GM18507 (cell line): Measurements from ENCODE around the gene POU3F1.
A peak's percentile ranks its signal among the peaks of the same experiment; 100 is the strongest.

Experiments
- DNase-seq: peaks from one replicate; pipeline ENCODE4 v3.0.0; 2011; ENCODE audit warnings: low read depth; ENCODE audit not compliant: insufficient read length; ENCODE audit errors: extremely low spot score
- FAIRE-seq: peaks from 2 replicates; lab custom pipeline; 2011; peaks lifted over from hg19 to GRCh38; lab: Jason Lieb, UNC

Gene POU3F1

GRCh38 chr1:38030596-38031512 is 15.7 kb downstream of the POU3F1 start:
- DNase-seq (no peak), FAIRE-seq (no peak)

GRCh38 chr1:38029685-38030511 is 16.7 kb downstream of the POU3F1 start:
- FAIRE-seq (peak; percentile 95), DNase-seq (no peak)

DNA sequence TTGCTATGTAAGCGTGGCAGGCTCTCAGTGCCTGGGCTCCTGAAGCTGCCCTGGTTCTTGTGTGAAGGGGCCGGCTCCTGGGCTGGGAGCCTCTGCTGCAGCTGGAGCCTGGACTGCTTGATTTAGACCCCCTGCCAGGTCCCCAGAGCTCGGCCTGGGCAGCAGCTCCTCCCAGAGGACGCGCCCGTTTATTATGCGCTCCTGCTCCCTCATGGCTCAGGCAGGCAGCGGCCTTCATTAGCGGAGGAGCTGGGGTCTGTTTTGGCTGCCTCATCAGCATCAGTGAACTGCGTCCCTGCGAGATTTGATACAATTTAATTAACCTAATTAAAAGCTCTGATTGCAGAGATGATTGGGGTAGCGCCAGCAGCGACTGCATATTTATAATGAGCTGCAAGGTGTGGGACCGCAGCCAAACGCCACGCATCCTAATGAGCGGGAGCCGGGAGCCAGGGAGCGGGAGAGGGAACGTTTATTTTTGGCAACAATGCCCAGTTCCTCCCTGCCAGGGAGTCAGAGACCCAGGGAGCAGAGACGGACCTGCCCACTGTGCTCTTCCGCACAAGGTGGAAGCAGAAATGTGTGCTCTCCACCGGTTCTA is 17.4 kb downstream of the POU3F1 start:
- no peak for FAIRE-seq
- no peak for DNase-seq

- FAIRE-seq = peak; percentile 52
These were observed 17.9 kb downstream of the POU3F1 start for GRCh38 chr1:38028671-38029070.

GRCh38 chr1:38028105-38028591 is 18.4 kb downstream of the POU3F1 start:
- FAIRE-seq = peak; percentile 96

More at GRCh38 chr1:38028671-38029070, 17.9 kb downstream of the POU3F1 start:
- no peak for DNase-seq

DNA sequence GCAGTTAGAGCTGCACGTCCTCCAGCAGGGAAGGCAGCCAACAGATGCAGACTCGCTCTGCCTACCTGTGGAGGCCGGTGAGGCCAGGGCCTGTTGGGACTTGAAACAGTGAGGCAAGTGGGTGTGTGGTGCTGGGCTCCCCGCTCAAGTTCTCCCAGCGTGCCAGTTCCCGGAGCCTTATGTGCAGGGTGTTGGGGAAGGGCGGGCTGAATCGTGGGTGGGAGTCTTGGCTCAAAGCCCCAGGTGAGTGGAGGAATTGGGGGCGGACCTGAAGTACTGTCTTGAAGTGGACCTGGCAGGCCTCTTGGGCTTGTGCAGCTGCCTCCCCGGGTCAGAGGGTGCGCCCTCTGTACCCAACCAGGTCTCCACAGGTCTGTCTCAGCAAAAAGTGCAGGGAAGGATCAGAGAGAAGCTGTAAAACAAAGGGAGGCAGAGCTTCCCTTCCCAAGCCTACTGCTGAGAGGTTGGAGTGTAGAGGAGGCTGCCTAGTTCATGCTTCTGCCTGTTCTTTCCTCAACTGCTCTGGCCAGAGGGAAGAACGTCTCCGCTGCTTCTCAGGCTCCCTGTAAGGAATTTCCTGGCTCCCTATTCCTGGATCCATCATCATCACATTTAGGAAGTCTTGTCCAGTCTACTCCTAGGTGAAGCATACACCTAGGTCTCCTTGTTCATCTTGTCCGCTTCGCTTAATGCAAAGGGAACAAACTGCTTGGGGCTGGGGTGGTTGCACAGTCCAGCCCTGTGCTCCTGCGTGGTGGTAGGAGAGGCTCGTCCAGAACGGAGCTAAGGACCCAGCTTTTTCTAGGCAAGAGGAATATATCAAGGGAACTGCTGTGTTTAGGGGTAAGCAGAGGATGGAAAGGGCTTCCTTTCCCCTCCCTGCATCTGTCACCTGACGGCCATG is 19.1 kb downstream of the POU3F1 start:
- FAIRE-seq (no peak), DNase-seq (no peak)

More at GRCh38 chr1:38028105-38028591, 18.4 kb downstream of the POU3F1 start:
- no peak for DNase-seq

GRCh38 chr1:38026592-38027200 is 19.9 kb downstream of the POU3F1 start:
- peak; percentile 69 for FAIRE-seq
- no peak for DNase-seq

- FAIRE-seq (no peak), DNase-seq (no peak)
These were observed 20.9 kb downstream of the POU3F1 start for GRCh38 chr1:38025664-38026063.

DNA sequence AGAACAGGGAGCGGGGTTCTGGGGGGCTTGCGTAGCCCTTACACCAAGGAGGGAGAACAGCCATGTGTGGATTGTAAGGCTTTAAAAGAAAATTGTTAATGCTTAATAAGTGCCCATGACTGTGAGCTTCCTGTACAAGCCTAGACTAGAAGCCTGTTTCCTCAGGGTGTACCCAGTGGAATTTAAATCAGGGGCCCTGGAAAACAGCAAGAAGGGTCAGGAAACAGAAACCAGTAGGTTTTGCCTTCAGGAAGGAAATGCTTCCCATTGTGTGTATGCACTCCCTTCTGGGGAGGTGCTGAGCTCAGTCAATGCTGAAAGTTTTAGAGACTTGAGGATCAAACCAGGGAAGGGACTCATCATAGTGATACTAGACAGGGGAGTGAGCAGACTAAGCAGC is 21.4 kb downstream of the POU3F1 start:
- FAIRE-seq (no peak), DNase-seq (no peak)

- FAIRE-seq (no peak), DNase-seq (no peak)
These were observed 23.8 kb downstream of the POU3F1 start for GRCh38 chr1:38022810-38023209.

DNA sequence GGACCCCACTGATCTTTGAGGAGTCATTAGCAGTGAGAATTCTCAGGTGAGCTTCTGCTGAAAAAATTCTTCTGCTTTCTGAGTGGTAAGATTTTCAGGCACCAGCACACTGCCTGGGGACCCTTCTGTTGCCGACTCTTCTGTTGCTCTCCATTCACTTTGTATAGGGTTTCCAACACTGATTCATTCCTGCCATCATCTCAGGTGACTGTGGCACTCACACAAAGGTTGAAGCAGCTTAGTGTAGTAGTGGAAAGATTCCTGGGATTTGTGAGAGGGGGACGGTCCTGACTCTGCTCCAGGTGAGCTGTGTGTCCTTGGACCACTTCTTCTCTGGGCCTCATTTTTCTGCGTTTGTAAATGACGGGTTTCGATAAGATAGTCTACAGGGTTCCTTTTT is 24.6 kb downstream of the POU3F1 start:
- no peak for FAIRE-seq

GRCh38 chr1:38020396-38020795 is 26.2 kb downstream of the POU3F1 start:
- no peak for FAIRE-seq

More for the DNA sequence above, 24.6 kb downstream of the POU3F1 start:
- no peak for DNase-seq

DNA sequence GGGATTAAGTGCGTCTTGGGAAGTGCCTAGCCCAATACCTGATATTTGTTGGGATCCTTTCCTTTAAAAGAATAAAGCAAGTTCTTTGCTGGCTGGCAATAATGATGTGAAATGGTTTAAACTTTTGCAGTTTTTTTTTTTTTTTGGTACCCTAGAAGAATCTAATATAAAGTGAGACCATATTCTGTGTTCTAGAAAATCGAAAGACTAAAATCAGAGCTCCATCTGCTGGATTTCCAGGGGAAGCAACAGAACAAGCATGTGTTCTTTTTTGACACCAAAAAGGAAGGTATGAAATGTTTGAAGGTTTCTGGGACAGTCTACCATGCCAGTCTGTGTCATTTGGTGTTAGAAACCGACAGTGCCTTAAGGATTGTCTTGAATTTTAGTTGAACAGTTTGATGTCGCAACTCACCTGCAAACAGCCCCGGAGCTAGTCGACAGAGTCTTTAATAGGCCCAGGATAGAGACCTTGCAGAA is 27.7 kb downstream of the POU3F1 start:
- FAIRE-seq (peak; percentile 66), DNase-seq (no peak)

More at GRCh38 chr1:38020396-38020795, 26.2 kb downstream of the POU3F1 start:
- no peak for DNase-seq

DNA sequence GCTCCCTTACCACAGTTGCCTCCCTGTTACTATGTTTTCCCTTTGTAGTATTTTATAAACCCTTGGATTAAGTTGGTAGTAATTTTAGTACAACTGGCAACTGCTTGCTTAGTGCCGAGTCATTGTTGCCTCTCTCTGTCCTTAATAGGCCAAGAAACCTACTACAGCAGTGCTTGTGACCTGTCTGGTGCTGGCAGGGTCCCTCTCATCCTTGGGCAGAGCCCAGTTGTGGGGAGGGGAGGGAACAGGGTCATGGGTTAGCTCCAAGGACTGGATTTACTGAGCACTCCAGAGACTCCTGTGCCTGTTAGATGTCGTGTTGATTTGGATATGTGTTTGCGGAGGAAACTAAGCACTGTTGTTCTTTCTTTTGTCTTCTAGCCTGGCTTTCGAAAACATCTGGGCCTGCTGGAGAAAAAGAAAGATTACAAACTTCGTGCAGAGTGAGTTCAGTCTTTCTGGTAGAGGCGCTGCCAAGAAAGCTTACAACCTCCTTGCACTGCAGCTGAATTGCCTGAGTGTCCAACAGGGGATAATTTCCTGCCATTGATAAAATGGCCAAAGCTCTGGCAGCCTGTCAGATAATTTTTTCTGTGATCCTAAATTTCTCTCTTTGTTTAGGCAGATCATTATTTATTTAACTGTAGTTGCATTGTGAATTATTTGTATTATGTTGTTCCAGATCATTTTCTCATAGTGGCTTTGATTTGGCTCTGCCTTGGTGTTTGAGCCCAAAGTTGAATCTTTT is 30.4 kb downstream of the POU3F1 start:
- DNase-seq = no peak
- no peak for FAIRE-seq

DNA sequence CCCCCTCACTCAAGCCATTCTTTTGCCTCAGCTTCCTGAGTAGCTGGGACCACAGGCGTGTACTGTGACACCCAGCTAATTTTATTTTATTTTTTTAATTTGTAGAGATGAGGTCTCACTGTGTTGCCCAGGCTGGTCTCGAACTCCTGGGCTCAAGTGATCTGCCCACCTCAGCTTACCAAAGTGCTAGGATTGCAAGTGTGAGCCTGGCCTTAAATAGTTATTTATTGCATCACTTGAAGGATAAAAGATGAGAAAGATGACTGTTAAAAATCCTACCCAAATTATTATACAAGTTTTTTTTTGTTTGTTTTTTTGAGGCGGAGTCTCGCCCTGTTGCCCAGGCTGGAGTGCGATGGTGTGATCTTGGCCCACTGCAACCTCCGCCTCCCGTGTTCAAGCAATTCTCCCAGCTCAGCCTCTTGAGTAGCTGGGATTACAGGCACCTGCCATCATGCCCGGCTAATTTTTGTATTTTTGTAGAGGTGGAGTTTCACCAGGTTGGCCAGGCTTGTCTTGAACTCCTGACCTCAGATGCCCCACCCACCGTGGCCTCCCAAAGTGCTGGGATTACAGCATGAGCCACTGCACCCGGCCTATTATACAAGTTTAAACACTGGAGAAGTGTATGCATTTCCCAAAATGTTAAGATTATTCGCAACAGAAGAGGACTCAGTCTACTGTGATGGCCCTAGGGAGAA is 31.7 kb downstream of the POU3F1 start:
- no peak for DNase-seq
- no peak for FAIRE-seq

DNA sequence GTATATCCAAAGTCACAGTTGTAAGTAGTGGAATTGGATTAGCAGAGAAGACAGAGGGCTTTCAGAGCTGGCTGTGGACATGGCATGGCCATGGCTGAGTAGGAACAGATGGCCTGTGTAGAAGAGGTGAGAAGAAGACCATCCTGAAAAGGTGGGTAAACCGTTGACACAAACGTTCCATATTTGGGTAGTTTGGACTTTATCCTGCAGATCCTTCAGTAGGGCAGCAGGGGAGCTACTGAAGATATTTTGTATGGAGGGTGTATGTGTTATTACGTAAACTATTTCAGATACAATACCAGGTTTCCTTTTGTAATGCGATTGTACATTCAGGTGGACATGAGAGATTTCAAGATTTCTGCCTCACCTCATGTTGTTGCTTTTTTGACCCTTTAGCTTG is 32.4 kb downstream of the POU3F1 start:
- no peak for DNase-seq
- no peak for FAIRE-seq

GRCh38 chr1:38013227-38013622 is 33.4 kb downstream of the POU3F1 start:
- DNase-seq (no peak), FAIRE-seq (no peak)
